Erythroblast (primary cell): ENCODE results near the gene UGT1A4.

ENCODE experiments used
- GATA1 ChIP-seq: IDR thresholded peaks from 2 replicates; pipeline ENCODE4 v1.6.1; 2011; ENCODE audit warnings: low read depth, mild to moderate bottlenecking, control low read depth, low read length, moderate library complexity
- POLR2A ChIP-seq: IDR thresholded peaks from 2 replicates; pipeline ENCODE4 v1.6.1; 2011; ENCODE audit warnings: mild to moderate bottlenecking, low read length

DNA sequence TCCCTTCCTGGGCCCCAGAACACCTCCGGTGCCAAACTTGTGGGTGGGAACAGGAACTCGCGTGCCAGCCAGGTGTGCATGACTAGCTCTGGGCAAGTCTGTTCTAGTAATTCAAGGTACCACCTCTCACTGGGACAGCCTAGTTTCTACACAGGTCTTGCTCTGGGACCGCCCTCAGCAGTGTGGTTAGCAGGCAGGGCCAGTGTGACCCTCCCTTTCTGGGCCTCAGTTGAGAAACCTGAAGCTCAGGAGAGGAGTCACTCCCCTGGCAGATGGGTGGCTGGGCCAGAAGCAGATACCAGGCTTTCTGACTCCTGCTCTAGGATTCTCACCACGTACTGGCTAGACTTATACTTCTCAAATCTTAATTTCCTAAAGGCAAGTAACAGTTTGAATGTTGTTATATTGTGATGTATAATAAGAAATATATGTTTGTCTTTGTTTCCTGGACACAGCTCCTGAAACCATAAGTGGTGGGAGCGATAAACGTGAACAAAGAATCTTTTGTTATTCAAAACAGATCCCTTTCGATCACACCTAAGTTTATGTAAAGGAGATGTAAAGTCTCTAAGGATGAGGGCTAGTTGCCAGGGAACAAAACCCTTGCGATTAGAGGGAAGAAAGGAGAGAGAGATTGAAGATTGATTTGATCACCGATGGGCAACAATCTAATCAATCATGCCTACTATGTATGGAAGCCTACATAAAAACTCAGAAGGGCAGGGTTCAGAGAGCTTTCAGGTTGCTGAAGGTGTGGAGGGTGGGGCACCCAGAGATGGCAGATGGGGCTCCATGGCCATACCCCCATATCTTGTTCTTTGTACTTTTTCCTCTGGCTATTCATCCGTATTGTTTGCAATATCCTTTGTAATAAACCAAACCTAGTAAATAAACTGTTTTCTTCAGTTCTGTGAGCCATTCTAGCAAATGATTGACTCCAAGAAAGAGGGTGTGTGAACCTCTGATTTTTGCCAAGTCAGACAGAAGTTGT, 26.8 kb upstream of the UGT1A4 start:
- no peak for TF ChIP-seq POLR2A
- TF ChIP-seq GATA1: no peak
